ENCODE data around the gene TRIM47.

Gene TRIM47

GRCh38 chr17:75846692-75847613 lies 31.4 kb downstream of the TRIM47 start:
- no peak for DNase-seq (ENCODE audit: low spot score)

- peak; percentile 61 for DNase-seq (ENCODE audit: low spot score)
Observed at GRCh38 chr17:75845933-75846691, 32.3 kb downstream of the TRIM47 start.

- peak; percentile 67 for DNase-seq (ENCODE audit: low spot score)
Observed at GRCh38 chr17:75845058-75845711, 33.2 kb downstream of the TRIM47 start.

GRCh38 chr17:75844530-75845057 lies 33.8 kb downstream of the TRIM47 start:
- DNase-seq (ENCODE audit: low spot score), result no peak

- DNase-seq (ENCODE audit: low spot score), result no peak
Observed at GRCh38 chr17:75843577-75844529, 34.5 kb downstream of the TRIM47 start, which contains the start of gene UNC13D. Gene UNC13D, minus strand, starts transcription at chr17:75844404. Its CDS starts 67 bp downstream, at chr17:75844337.

- DNase-seq (ENCODE audit: low spot score), result no peak
Observed at GRCh38 chr17:75842963-75843576, 35.3 kb downstream of the TRIM47 start.

GRCh38 chr17:75842411-75842810 lies 36.0 kb downstream of the TRIM47 start:
- no peak for DNase-seq (ENCODE audit: low spot score)

GRCh38 chr17:75840799-75841164 lies 37.6 kb downstream of the TRIM47 start:
- no peak for DNase-seq (ENCODE audit: low spot score)

- no peak for DNase-seq (ENCODE audit: low spot score)
Observed at GRCh38 chr17:75839942-75840798, 38.2 kb downstream of the TRIM47 start.

- DNase-seq (ENCODE audit: low spot score), result no peak
Observed at GRCh38 chr17:75838410-75838809, 40.0 kb downstream of the TRIM47 start.

GRCh38 chr17:75837899-75838298 lies 40.5 kb downstream of the TRIM47 start:
- DNase-seq (ENCODE audit: low spot score), result no peak

- DNase-seq (ENCODE audit: low spot score), result no peak
Observed at GRCh38 chr17:75836605-75837004, 41.8 kb downstream of the TRIM47 start.

GRCh38 chr17:75835654-75835987 lies 42.8 kb downstream of the TRIM47 start:
- no peak for DNase-seq (ENCODE audit: low spot score)

GRCh38 chr17:75834928-75835653 lies 43.3 kb downstream of the TRIM47 start:
- no peak for DNase-seq (ENCODE audit: low spot score)

GRCh38 chr17:75834279-75834920 lies 44.0 kb downstream of the TRIM47 start:
- peak; percentile 86 for DNase-seq (ENCODE audit: low spot score)

- DNase-seq (ENCODE audit: low spot score), result no peak
Observed at GRCh38 chr17:75832652-75833400, 45.6 kb downstream of the TRIM47 start.

GRCh38 chr17:75832164-75832651 lies 46.2 kb downstream of the TRIM47 start:
- DNase-seq (ENCODE audit: low spot score), result no peak
